HG02623 (cell line): ENCODE measurements around the gene KATNA1.
"Not testable (repeated sequence)": the region's sequence is repeated elsewhere in the genome, so short reads cannot be mapped to it uniquely, and the experiment has no call there.

Experiments
- ATAC-seq: cut with Tn5 transposase; IDR thresholded peaks from one replicate; pipeline ENCODE4 v1.9.1; 2021; ENCODE audit warnings: moderate library complexity; ENCODE audit not compliant: unreplicated experiment

KATNA1 gene

DNA sequence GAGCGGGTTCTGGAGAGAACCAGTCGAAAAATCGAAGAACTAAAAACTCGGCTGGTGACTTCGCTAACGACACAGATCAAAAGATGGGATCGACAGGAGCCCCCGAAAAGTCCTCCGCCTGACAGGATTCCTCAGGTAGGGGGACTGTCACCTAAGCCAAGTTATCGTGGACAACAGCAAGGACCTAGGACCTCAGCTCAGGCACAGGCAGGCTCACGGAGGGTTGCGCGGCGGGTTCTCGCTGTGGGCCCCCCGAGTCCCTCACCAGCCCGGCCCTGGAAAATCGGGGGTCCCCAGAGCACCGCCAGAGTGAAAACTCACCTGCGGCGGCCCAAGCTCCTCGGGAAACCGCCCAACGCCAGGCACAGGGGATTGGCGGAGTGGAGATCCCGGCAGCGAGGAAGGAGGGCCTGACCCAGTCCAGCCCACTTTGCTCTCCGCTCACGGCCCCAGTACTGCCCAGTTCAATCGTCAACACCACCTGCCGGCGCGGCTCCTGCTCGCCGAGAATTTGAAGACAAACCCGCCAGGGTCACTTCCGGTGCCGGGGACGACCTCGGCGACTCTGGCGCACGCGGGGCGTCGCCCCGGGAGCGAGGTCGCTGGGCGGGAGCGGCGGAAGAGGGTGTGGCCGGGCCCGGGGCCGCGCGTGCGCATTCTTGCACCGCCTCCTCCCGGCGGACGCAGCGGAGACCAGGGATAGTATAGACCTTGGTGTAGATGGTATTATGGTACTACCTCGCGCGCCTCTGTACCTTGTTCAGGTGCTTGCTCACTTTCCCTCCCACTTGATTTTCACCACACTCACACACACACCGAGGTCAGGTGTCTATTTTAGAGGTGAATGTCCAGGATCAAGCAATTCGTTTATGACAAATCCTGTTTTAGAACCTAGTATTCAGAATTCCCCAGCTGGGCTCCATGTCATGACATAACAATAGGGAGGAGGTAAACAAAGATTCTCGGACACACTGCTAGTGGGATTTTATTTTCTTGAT, at the start of gene KATNA1:
Gene KATNA1 (minus strand): TSS at position 567 of the 998 bp plus-strand sequence. CDS start 10,167 bp downstream, outside the sequence.
- peak; percentile 88 for ATAC-seq

DNA sequence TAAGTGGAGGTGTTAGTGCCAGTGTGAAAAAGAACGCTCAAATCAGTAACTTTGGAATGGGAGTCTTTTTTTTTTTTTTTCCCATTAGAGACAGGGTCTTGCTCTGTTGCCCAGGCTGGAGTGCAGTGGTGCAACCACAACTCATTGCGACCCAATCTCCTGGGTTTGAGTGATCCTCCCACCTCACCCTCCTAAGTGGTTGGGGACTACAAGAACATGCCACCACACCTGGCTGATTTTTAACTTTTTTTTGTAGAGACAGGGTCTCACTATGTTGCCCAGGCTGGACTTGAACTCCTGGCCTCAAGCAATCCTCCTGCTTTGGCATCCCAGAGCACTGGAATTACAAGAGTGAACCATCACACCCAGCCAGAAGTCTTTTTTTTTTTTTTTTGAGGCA, 49.7 kb upstream of the KATNA1 start:
- ATAC-seq: no peak

DNA sequence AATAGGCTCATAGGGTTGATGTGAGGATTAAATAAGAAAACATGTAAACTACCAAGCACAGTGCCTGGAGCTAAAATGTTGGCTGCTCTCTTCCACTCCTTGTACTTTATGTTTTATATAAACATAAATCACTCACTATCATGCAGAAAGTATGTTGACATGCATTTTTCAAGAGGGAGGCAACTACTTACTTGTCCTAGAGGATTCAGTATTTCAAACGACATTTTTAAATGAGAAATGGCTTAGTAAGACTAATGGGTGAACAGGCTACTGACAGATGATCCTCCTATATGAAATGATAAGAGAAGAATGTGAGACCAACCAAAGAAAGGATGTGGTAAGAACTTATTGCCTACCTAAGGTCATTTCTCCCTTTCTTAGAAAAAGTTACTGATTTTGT, 48.4 kb upstream of the KATNA1 start:
- ATAC-seq: no peak

DNA sequence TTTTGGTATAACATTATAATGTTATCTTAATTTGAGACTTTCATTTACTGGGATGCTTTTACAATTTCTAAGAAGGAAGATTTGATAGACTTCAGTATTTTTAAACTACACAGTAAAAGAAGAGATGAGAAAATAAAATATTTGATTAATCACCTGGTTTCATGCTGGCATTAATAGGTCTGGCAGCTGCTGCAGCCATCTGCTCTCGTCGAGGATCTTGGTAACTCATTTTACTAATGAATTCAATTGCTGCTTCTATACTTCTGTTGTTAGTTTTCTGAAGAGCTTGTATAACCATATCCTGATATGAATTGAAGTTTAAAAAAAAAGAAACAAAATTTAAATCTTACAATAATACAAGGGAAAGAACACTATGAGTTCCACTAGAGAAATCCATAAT, 46.4 kb upstream of the KATNA1 start:
- no peak for ATAC-seq

DNA sequence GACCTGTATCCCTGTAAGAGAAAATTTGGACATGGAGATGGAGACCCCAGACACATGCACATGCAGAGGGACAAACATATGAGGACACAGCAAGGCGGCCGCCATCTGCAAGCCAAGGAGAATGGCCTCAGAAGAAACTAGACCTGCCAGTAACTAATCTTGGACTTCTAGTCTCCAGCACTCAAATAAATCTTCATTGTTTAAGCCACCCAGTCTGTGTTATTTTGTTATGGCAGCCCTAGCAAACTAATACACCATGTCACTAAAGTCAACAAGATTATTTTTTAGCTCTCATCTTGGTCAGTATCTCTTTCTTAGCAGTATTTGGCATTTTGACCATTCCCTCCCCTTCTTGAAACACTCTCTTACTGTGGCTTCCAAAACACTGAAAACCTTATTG, 42.7 kb upstream of the KATNA1 start:
- no peak for ATAC-seq

DNA sequence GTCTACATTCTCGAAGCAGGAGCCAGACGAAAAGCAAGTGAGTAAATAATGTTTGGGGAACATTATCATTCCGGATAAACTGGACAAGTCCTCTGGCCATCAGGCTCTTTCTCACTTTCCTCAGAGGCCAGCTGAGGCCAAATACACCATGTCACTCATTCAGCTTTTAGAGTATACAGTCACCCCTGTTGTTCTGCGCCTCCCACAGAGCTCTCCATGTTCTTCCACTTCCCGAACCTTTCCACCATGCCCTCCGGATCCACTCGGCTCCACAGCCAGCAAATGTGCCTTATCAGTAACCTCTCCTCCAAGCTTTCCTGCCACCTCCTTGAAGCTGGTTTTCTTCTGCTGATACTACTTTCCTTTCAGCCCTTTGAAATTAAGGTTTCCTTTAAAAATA, 37.7 kb upstream of the KATNA1 start:
- ATAC-seq: no peak

DNA sequence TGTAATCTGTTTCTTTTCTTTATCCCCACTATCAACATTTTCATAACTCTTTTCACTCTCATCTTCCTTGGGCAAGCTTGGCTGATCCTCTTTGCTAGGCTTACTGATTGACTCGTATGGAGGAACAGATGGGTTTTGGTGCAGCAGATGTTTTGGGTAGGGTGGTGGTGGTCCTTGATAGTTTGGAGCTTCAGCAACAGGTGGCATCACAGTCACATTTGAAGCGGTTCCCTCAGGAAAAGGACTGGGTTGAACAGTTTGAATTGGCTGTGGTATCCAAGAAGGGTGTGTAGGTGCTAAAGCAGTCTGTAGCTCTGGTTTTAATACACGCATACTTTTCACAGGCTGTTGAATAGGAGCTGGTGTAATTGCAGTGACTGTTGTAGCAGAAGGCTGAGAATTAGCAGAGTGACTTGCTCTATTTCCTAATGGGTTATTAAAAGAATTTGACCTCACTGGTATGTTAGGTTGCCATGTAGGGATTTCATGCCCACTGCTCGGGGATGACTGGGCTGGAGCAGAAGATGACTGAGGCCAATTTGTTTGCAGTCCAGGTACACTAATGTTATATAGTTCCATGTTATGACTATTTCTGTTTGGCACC, 34.8 kb upstream of the KATNA1 start:
- no peak for ATAC-seq

DNA sequence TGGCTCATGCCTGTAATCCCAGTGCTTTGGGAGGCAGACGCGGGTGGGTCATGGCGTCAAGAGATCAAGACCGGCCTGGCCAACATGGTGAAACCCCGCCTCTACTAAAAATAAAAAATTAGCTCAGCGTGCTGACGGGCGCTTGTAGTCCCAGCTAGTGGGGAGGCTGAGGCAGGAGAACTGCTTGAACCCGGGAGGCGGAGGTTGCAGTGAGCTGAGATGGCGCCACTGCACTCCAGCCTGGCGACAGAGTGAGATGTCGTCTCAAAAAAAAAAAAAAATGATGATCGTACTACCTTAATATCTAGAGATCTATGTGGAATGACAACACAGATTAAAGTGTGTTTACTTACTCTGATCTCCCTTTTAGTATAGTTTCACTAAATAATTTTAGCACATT, 33.3 kb upstream of the KATNA1 start:
- not testable (repeated sequence) for ATAC-seq

DNA sequence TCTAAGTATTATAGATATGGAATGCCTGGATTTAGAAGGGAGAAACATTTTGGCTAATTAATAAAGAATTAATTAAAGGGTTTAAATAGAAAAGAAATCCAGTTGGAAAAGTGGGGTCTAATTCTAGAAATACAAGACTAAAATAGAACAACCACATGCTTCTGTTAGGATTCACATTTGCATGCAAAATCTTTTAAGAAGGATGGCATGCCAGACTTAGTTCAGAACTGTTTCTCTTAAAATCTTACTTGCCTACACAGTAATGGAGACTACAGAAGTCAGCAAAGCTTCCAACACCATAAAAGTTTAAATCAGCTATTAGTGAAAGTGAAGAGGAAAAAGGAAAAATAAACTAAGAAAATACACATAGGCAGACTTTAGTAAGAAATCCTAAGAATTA, 32.7 kb upstream of the KATNA1 start:
- ATAC-seq: no peak

DNA sequence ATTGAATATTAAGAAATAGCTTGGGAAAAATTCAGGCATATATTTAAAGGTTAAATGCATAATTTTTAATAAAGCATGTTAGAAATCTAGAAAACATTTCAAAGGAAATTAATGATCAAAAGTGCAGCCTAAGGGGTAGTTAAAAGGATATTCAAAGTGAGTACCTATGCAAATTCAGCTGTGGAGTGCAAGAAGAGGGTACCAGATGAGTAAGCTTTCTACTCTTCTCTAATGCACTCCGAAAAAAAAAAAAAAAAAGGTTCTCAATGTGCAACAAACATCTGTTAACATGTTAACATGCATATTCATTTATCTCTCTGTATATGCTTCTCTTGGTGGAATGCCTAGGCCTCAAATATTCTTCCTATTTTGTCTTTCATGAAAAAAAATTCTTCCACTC, 32.0 kb upstream of the KATNA1 start:
- ATAC-seq: no peak

DNA sequence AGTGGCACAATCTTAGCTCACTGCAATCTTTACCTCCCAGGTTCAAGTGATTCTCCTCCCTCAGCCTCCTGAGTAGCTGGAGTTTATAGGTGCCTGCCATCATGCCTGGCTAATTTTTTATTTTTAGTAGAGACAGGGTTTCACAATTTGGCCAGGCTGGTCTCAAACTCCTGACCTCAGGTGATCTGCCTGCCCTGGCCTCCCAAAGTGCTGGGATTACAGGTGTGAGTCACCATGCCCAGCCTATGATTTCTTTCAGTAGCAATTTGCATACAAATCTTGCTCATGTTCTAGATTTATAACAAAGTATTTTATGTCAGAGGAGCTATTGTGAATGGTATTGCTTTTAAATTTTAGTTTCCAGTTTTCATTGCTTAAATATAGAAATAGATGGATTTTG, 23.8 kb upstream of the KATNA1 start:
- ATAC-seq: not testable (repeated sequence)

DNA sequence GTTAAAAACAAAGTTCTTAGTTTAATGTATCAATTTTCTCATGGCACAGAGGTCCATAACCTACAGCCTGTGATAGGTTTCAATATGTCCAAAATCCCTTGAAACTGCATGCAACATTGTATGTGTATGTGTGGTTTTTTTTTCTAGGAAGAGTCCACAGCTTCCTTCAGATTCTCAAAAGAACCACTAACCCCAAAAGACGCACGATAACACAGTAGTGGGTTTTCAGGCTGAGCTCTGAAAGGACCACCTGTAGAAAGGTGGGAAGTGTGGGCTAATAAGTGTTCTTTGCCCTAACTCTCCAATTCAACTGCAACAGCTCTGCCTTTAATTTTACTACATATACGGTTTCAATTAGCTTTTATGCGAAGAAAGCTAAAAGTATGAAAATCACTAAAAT, 11.5 kb upstream of the KATNA1 start:
- ATAC-seq: no peak

DNA sequence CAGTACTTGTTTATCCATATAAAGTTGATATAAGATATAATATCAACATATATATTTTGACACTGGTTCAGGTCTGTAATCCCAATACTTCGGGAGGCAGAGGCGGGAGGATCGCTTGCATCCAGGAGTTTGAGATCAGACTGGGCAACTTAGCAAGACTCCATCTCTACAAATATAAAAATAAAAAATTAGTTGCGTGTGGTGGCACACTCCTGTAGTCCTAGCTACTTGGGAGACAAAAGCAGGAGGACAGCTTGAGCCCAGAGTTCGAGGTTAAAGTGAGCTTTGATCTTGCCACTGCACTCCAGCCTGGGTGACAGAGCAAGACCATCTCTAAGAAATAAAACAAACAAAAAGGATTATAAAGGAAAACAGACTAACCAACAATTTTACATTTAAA, 8.9 kb upstream of the KATNA1 start:
- ATAC-seq: no peak

DNA sequence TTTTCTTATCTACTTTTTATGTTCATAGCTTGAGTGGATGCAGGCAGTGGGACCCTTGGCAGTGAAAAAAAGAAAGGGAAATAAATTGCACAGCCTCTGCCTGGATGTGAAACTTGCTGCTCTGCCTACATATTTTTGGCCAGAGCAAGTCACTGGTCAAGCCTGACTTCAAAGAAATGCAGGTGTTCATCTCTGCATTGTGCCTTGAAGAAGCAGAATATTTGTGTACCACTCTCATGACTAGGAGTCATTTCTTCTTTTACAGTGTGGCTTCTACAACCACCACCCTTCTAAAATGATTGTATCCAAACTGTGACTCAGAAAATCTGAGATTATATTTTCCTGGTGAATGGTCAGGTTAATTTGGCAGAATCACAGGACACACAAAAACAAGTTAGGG, 2.5 kb upstream of the KATNA1 start:
- ATAC-seq: no peak

DNA sequence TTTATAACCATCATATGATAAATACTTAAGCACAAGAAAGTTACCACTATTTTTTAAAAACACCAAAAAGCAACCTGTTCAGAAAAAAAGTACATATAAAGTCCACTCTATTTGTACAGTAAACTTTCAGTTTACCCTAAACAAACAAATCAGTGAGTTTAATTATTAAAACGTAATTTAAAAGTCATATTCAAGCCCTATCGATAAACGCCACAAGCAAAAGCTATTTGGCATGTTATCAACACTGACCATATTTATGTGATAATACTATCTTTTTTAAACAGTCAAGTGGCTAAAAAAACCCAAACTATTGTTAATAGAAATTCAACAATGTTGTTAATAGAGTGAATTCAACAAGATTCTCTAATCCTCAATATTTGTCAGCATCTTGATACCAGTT, 1.9 kb downstream of the KATNA1 start:
- no peak for ATAC-seq

DNA sequence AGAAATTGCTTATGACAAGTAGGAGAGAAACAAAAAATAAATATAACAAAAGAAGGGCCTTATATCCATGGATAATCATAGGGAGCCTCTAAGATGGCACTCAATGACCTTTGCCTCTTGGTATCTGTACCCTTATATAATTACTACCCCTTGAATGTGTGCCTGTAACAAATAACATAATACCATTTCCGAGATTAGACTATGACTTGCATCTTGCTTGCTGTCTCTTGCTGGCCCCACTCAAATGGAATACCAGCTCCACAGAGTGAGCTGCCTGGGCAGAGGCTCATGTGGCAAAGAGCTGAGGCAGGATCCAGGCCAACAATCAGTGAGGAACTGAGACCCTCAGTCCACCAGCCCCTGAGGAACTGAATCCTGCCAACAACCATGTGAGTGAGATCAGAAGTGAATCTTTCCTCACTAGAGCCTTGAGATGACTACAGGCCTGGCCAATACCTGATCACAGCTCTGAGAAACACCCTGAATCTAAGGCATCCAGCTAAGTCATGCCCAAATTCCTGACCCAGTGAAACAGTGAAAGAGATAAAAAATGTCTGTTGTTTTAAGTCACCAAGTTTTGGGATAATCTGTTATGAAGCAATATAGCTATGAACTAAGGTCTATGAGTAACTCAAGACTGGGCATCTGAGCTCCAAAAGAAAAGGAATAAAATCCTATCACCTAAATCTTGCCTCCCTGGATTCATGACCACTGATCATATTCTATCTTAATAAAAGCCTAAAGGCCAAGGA, 5.5 kb downstream of the KATNA1 start:
- ATAC-seq: no peak

DNA sequence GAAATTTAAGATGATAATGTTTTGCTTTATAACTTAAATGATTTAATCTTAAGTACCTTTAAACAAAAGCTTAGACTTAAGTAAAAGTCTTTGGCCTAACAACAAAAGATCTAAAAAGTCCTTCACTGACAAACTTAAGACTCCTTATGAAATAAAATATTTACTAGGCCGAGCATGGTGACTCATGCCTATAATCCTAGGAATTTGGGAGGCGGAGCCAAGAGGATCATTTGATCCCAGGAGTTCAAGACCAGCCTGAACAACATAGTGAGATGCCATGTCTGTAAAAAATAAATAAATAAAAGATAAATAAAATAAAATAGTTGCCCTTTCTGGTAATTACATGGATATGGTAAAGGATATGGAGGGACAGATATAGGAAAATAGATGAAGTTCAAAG, 12.4 kb downstream of the KATNA1 start:
- no peak for ATAC-seq

DNA sequence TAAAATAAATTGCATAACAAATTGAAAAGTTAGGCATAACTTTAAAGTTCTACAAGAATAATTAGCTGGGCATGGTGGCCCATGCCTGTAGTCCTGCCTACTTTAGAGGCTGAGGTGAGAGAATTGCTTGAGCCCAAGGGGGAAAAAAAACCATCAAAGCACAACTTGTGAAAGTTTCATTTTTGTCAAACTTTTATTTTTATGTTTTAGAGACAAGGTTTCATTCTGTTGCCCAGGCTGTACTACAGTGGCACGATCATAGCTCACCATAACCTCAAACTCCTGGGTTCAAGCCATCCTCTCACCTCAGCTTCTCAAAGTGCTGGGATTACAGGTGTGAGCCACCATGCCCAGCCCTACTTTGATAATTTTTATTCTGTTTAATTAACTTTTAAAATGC, 14.2 kb downstream of the KATNA1 start:
- no peak for ATAC-seq

DNA sequence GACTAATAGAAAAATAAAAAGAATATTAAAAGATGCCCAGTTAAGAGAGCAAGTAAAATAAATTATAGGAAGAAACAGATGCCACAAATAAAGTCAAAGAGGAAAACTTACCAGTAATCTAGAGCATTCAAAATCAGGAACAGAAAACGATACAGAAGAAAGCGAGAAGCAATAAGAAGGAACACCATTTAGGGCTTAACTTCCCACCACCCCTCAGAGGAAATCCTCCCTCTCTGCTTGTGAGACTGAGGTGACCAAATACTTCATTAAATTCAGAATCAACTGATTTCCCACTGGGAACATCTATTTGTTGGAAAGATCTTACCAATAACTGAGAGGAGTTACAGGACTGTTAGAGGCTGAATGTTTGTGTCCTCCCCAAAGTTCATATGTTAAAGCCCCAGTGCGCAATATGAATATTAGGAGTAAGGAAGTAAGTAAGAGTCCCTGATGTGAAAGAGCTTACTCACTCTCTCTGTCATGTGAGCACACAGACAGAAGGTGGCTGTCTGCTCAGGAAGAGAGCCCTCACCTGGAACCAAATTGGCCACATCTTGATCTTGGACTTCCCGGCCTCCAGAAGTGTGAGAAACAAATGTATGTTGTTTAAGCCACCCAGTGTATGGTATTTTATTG, 19.5 kb downstream of the KATNA1 start:
- peak; percentile 91 for ATAC-seq

DNA sequence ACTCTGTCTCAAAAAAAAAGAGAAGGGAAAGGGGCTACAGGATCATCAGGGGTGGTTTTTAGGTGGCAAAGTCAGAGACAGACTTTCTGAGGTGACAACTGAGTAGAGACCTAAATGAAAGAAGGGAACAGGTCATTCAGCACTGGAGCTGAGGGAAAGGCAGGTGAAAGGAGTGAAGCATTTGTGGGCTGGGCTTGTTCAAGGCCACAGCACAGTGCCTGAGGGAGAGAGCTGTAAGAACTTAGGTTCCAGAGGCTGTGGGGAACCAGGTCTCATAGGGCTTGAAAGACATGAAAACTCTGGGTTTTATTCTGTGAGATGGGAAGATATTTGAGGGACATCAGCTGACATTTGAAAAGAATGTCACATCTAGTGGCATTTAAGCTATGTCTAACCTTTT, 20.8 kb downstream of the KATNA1 start:
- no peak for ATAC-seq

DNA sequence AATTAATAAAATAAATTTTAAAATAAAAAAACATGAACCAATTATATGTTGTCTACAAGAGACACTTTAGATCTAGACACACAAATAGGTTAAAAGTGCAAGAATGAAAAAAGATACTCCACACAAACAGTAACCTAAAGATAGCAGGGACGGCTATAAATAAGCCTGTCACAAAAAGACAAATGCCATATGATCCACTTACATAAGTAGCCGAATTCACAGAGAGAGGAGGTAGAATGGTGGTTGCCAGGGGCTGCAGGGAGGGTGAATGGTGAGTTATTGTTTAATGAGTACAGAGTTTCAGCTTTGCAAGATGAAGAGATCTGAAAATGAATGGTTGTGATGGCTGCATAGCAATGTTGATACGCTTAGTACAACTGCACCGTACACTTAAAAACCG, 32.7 kb downstream of the KATNA1 start:
- ATAC-seq: no peak
